ENCODE measurements around the gene PCSK2. TPM values are rescaled to one million over a fixed set of nuclear protein-coding genes. Genes with fewer than 3 reads are reported as not detected.

PCSK2 gene
- total RNA-seq, 2 experiments from 2014 or later, result not detected

- POLR2A ChIA-PET, result no interaction called here
- CTCF ChIA-PET, result no interaction called here
Observed at GRCh38 chr20:17390655-17391054, 163.8 kb downstream of the PCSK2 start.

- ChIA-PET POLR2A (no interaction called here), CTCF (no interaction called here)
Observed at GRCh38 chr20:17391127-17391771, 164.4 kb downstream of the PCSK2 start.

- ChIA-PET POLR2A (no interaction called here), CTCF (no interaction called here)
Observed at GRCh38 chr20:17394411-17394810, 167.6 kb downstream of the PCSK2 start.

- ChIA-PET CTCF (no interaction called here), POLR2A (no interaction called here)
Observed at GRCh38 chr20:17395729-17396128, 168.9 kb downstream of the PCSK2 start.

- POLR2A ChIA-PET, result no interaction called here
- CTCF ChIA-PET, result no interaction called here
Observed at GRCh38 chr20:17399303-17399985, 172.6 kb downstream of the PCSK2 start.

GRCh38 chr20:17403461-17403860 is 176.6 kb downstream of the PCSK2 start:
- ChIA-PET POLR2A (no interaction called here), CTCF (no interaction called here)

- CTCF ChIA-PET, result no interaction called here
- POLR2A ChIA-PET, result no interaction called here
Observed at GRCh38 chr20:17406051-17406590, 179.3 kb downstream of the PCSK2 start.

- POLR2A ChIA-PET, result no interaction called here
- CTCF ChIA-PET, result no interaction called here
Observed at GRCh38 chr20:17407550-17407949, 180.7 kb downstream of the PCSK2 start.

GRCh38 chr20:17417225-17417624 is 190.4 kb downstream of the PCSK2 start:
- CTCF ChIA-PET, result no interaction called here
- POLR2A ChIA-PET, result no interaction called here

- POLR2A ChIA-PET, result no interaction called here
- CTCF ChIA-PET, result no interaction called here
Observed at GRCh38 chr20:17418737-17419136, 191.9 kb downstream of the PCSK2 start.

GRCh38 chr20:17419479-17420041 is 192.7 kb downstream of the PCSK2 start:
- POLR2A ChIA-PET, result no interaction called here
- CTCF ChIA-PET, result interaction anchor here (0.9 kb wide), 1 partner anchor 12 kb away, joined by 3 read pairs; no protein-coding TSS in a partner anchor

GRCh38 chr20:17421493-17421892 is 194.7 kb downstream of the PCSK2 start:
- CTCF ChIA-PET, result no interaction called here
- POLR2A ChIA-PET, result no interaction called here

- POLR2A ChIA-PET, result no interaction called here
- CTCF ChIA-PET, result no interaction called here
Observed at GRCh38 chr20:17423782-17424181, 196.9 kb downstream of the PCSK2 start.

GRCh38 chr20:17427638-17428037 is 200.8 kb downstream of the PCSK2 start:
- CTCF ChIA-PET, result no interaction called here
- POLR2A ChIA-PET, result no interaction called here

GRCh38 chr20:17430125-17430950 is 203.5 kb downstream of the PCSK2 start:
- CTCF ChIA-PET, result interaction anchor here (0.6 to 2.9 kb wide), 4 partner anchors 10 to 627 kb away, joined by 3 to 19 read pairs (median 4); no protein-coding TSS in a partner anchor
- POLR2A ChIA-PET, result no interaction called here

- POLR2A ChIA-PET, result no interaction called here
- CTCF ChIA-PET, result interaction anchor here (1.0 to 2.9 kb wide), 4 partner anchors 12 to 629 kb away, joined by 3 to 19 read pairs (median 4); no protein-coding TSS in a partner anchor
Observed at GRCh38 chr20:17431621-17432364, 205.0 kb downstream of the PCSK2 start.

GRCh38 chr20:17436664-17437063 is 209.8 kb downstream of the PCSK2 start:
- ChIA-PET POLR2A (no interaction called here), CTCF (no interaction called here)

- ChIA-PET POLR2A (no interaction called here), CTCF (no interaction called here)
Observed at GRCh38 chr20:17437251-17437650, 210.4 kb downstream of the PCSK2 start.

GRCh38 chr20:17438436-17439039 is 211.7 kb downstream of the PCSK2 start:
- ChIA-PET CTCF (no interaction called here), POLR2A (no interaction called here)

Data from activated CD8-positive, alpha-beta memory T cell treated with anti-CD3 and anti-CD28 coated beads for 36 hours (primary cell).